ENCODE measurements around the gene DNAH5. TPM values are rescaled to one million over a fixed set of nuclear protein-coding genes. Genes with fewer than 3 reads are reported as not detected.

Gene DNAH5
- total and polyA plus RNA-seq, 2 of the 8 experiments (the other 6 are each of a cell fraction or from before 2014, with no cell fraction given): 0.30 to 0.73 TPM

- Histone ChIP-seq H2BK20ac (ENCODE audit: low read length) (no peak overlapping the region), H2AK5ac (ENCODE audit: low read depth, low read length) (no peak overlapping the region), H3K4me2 (ENCODE audit: insufficient read depth in 1 of 2, low read depth in 2 of 2, low read length in 2 of 2) (no peak overlapping the region), H2BK5ac (ENCODE audit: low read depth, low read length) (no peak overlapping the region), H3K23me2 (ENCODE audit: low read depth, low read length) (no peaks in the 10 kb centered on the region), H3K56ac (replicated peaks; ENCODE audit: insufficient read length, low read depth, low read length) (no peak overlapping the region), H4K91ac (replicated peaks; ENCODE audit: insufficient read length, low read length) (no peak overlapping the region), H2AFZ (ENCODE audit: low read length) (no peak overlapping the region), H3K4ac (replicated peaks; ENCODE audit: insufficient read length, low read depth, low read length) (no peak overlapping the region), H3K14ac (ENCODE audit: insufficient read length) (no peak overlapping the region), H2BK12ac (ENCODE audit: low read depth, low read length) (no peak overlapping the region), H3K79me1 (ENCODE audit: low read depth, low read length) (no peaks in the 10 kb centered on the region), H3K27ac (ENCODE audit: low read depth, low read length) (no peak overlapping the region), H2BK120ac (replicated peaks; ENCODE audit: low read depth, low read length) (no peak overlapping the region), H3K4me3 (ENCODE audit: extremely low read depth in 1 of 4, insufficient read depth in 2 of 4, low read depth in 3 of 4, low read length in 4 of 4) (no peak overlapping the region), H4K20me1 (replicated peaks in 1 of 2; ENCODE audit: control insufficient read depth in 1 of 2, insufficient read depth in 2 of 2, low read length in 2 of 2) (no peaks in the 10 kb centered on the region), H4K8ac (ENCODE audit: extremely low read depth, insufficient read depth, low read length) (no peak overlapping the region), H3K79me2 (ENCODE audit: control insufficient read depth in 1 of 2, insufficient read depth in 2 of 2, low read length in 2 of 2) (no peaks in the 10 kb centered on the region), H3K36me3 (ENCODE audit: control insufficient read depth in 2 of 4, insufficient read depth in 4 of 4, low read length in 3 of 4) (no peaks in the 10 kb centered on the region), H2BK15ac (ENCODE audit: low read length) (no peak overlapping the region), H3K4me1 (replicated peaks in 1 of 4; ENCODE audit: control insufficient read depth in 3 of 4, insufficient read depth in 4 of 4, low read length in 3 of 4) (no peaks in the 10 kb centered on the region), H3K23ac (ENCODE audit: insufficient read length) (no peak overlapping the region), H4K5ac (ENCODE audit: insufficient read length, low read depth, low read length) (no peak overlapping the region), H3K9me3 (ENCODE audit: insufficient read depth in 2 of 2, low read depth in 1 of 2, low read length in 1 of 2) (no peaks in the 10 kb centered on the region; a peak in 1 of 4 replicates), H3K27me3 (replicated peaks in 1 of 4; ENCODE audit: control insufficient read depth in 3 of 4, extremely low read depth in 1 of 4, insufficient read depth in 3 of 4, low read length in 3 of 4) (no peaks in the 10 kb centered on the region), H3K18ac (ENCODE audit: extremely low read depth, low read length) (no peak overlapping the region), H3K9ac (replicated peaks in 1 of 4; ENCODE audit: extremely low read depth in 1 of 4, low read depth in 3 of 4, low read length in 3 of 4) (no peak overlapping the region)
- DNase-seq (ENCODE audit: low read depth in 1 of 2, low spot score in 2 of 2) (no peak), FAIRE-seq (no peak)
- TF ChIP-seq, protein P1, sequence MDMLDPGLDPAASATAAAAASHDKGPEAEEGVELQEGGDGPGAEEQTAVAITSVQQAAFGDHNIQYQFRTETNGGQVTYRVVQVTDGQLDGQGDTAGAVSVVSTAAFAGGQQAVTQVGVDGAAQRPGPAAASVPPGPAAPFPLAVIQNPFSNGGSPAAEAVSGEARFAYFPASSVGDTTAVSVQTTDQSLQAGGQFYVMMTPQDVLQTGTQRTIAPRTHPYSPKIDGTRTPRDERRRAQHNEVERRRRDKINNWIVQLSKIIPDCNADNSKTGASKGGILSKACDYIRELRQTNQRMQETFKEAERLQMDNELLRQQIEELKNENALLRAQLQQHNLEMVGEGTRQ (IDR thresholded peaks at IDR 0.05; ENCODE audit: low read length): no peak
- TF ChIP-seq NRF1 (IDR thresholded peaks at IDR 0.05; ENCODE audit: low read depth, low read length): no peak
- no peak for TF ChIP-seq YY1 (IDR thresholded peaks at IDR 0.05; ENCODE audit: low read depth, low read length)
- no peak for TF ChIP-seq KDM5A (IDR thresholded peaks at IDR 0.05; ENCODE audit: low read length)
- TF ChIP-seq CBX8 (IDR thresholded peaks at IDR 0.05; ENCODE audit: borderline replicate concordance, low read depth, low read length): no peak
- TF ChIP-seq NANOG (IDR thresholded peaks at IDR 0.05; ENCODE audit: insufficient read depth, low read depth, low read length, poor library complexity, severe bottlenecking): no peak
- TF ChIP-seq SP2 (IDR thresholded peaks at IDR 0.05; ENCODE audit: low read length): no peak
- no peak for TF ChIP-seq EGR1 (IDR thresholded peaks at IDR 0.05; ENCODE audit: borderline replicate concordance, low read depth, low read length)
- TF ChIP-seq, protein P2, sequence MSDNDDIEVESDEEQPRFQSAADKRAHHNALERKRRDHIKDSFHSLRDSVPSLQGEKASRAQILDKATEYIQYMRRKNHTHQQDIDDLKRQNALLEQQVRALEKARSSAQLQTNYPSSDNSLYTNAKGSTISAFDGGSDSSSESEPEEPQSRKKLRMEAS (IDR thresholded peaks at IDR 0.05): no peak
- ChIA-PET CTCF (ENCODE audit: partially characterized antibody) (no interaction called here), POLR2A (ENCODE audit: partially characterized antibody) (no interaction called here)
- 94% methylated on average over 1 of the region's 1 CpG; no CpG with 5 or more reads in 1 of the 2 experiments for WGBS, 2 experiments (ENCODE audit: extremely low coverage in 1 of 2, insufficient coverage in 1 of 2, insufficient read length in 1 of 2, insufficient replicate concordance in 2 of 2, low coverage in 1 of 2, low lambda C conversion rate in 2 of 2, missing lambda C conversion rate in 1 of 2)
Observed at GRCh38 chr5:13814301-13814700, 130.2 kb downstream of the DNAH5 start.

All from H1 (cell line).